WTC11 (cell line): Measurements from ENCODE around the gene AP5M1. TPM values are rescaled to one million over a fixed set of nuclear protein-coding genes. Genes with fewer than 3 reads are reported as not detected.

ENCODE experiments used
- ATAC-seq: fragments of 200-7000 bp; cut with Tn5 transposase; 2 replicates; pipeline ENCODE4 v1.10.0; 2021; ENCODE audit warnings: mild to moderate bottlenecking, moderate library complexity
- CTCF ChIA-PET: fragments of 300-600 bp; sonication (Branson Sonifier 250); formaldehyde crosslinking; loops from one replicate; lab custom pipeline; 2021; ENCODE audit warnings: antibody characterized with exemption; lab: Charles Lee
- POLR2A ChIA-PET: fragments of 350-600 bp; sonication (Branson Sonifier 250); formaldehyde crosslinking; loops from one replicate; lab custom pipeline; 2021; ENCODE audit warnings: antibody characterized with exemption; lab: Charles Lee
- DNase-seq: peaks from one replicate; pipeline ENCODE4 v3.0.0; 2021; ENCODE audit warnings: low spot score
- H3K27ac Mint-ChIP-seq: 2 replicates; pipeline ENCODE4 v1.8.0; 2021; ENCODE audit warnings: mixed read lengths
- H3K27me3 Mint-ChIP-seq: 2 replicates; pipeline ENCODE4 v1.8.0; 2021; ENCODE audit warnings: low read depth, mild to moderate bottlenecking, moderate library complexity, mixed read lengths
- H3K36me3 Mint-ChIP-seq: 2 replicates; pipeline ENCODE4 v1.8.0; 2021; ENCODE audit warnings: mixed read lengths
- H3K4me1 Mint-ChIP-seq: 2 replicates; pipeline ENCODE4 v1.8.0; 2022; ENCODE audit warnings: mixed read lengths
- H3K4me3 Mint-ChIP-seq: 2 replicates; pipeline ENCODE4 v1.8.0; 2021; ENCODE audit warnings: mild to moderate bottlenecking, moderate library complexity, mixed read lengths
- H3K9me3 Mint-ChIP-seq: 2 replicates; pipeline ENCODE4 v1.8.0; 2021; ENCODE audit warnings: mixed read lengths
- CREM ChIP-seq: sonication (generic); formaldehyde crosslinking; IDR thresholded peaks from 2 replicates; pipeline ENCODE4 v1.8.1; 2022; ENCODE audit warnings: mild to moderate bottlenecking, missing genetic modification reagents, moderate library complexity
- ELF4 ChIP-seq: sonication (generic); formaldehyde crosslinking; IDR thresholded peaks from 2 replicates; pipeline ENCODE4 v1.8.1; 2022; ENCODE audit warnings: low read depth, mild to moderate bottlenecking, moderate library complexity, missing genetic modification reagents
- ETV6 ChIP-seq: sonication (generic); formaldehyde crosslinking; IDR thresholded peaks from 2 replicates; pipeline ENCODE4 v1.8.1; 2022; ENCODE audit warnings: mild to moderate bottlenecking, missing genetic modification reagents
- FOXK1 ChIP-seq: sonication (generic); formaldehyde crosslinking; IDR thresholded peaks from 2 replicates; pipeline ENCODE4 v1.8.0; 2022; ENCODE audit warnings: mild to moderate bottlenecking, moderate library complexity, missing genetic modification reagents
- GRHL2 ChIP-seq: fragments of 250-450 bp; sonication (Bioruptor Pico); IDR thresholded peaks from 2 replicates; pipeline ENCODE4 v1.8.0; 2022; ENCODE audit warnings: mild to moderate bottlenecking, moderate library complexity; ENCODE audit not compliant: insufficient replicate concordance, severe bottlenecking
- NFE2L1 ChIP-seq: sonication (generic); formaldehyde crosslinking; IDR thresholded peaks from 2 replicates; pipeline ENCODE4 v1.8.1; 2023; ENCODE audit warnings: missing genetic modification reagents
- NR2C2 ChIP-seq: sonication (generic); formaldehyde crosslinking; IDR thresholded peaks from 2 replicates; pipeline ENCODE4 v1.8.0; 2022; ENCODE audit warnings: mild to moderate bottlenecking, missing genetic modification reagents
- NR3C1 ChIP-seq: sonication (generic); formaldehyde crosslinking; conservative IDR thresholded peaks from 2 replicates; pipeline ENCODE4 v1.8.1; 2023; ENCODE audit warnings: low read depth, mild to moderate bottlenecking, missing genetic modification reagents
- OVOL2 ChIP-seq: fragments of 250-450 bp; sonication (Bioruptor Pico); IDR thresholded peaks from 2 replicates; pipeline ENCODE4 v1.9.0; 2021; ENCODE audit warnings: mild to moderate bottlenecking, borderline replicate concordance
- SOX15 ChIP-seq: fragments of 250-450 bp; sonication (Bioruptor Pico); IDR thresholded peaks from 2 replicates; pipeline ENCODE4 v1.9.0; 2021; ENCODE audit warnings: mild to moderate bottlenecking
- ZBTB21 ChIP-seq: sonication (generic); formaldehyde crosslinking; IDR thresholded peaks from 2 replicates; pipeline ENCODE4 v1.8.1; 2023; ENCODE audit warnings: mild to moderate bottlenecking, missing genetic modification reagents, borderline replicate concordance
- ZNF121 ChIP-seq: sonication (generic); formaldehyde crosslinking; IDR thresholded peaks from 2 replicates; pipeline ENCODE4 v1.8.0; 2023; ENCODE audit warnings: missing genetic modification reagents
- ZNF317 ChIP-seq: sonication (generic); formaldehyde crosslinking; IDR thresholded peaks from 2 replicates; pipeline ENCODE4 v1.8.1; 2023; ENCODE audit warnings: low read depth, mild to moderate bottlenecking, moderate library complexity, missing genetic modification reagents, borderline replicate concordance
- ZNF396 ChIP-seq: fragments of 250-450 bp; sonication (Bioruptor Pico); IDR thresholded peaks from 2 replicates; pipeline ENCODE4 v1.8.0; 2021; ENCODE audit warnings: mild to moderate bottlenecking, moderate library complexity, borderline replicate concordance
- ZNF416 ChIP-seq: fragments of 250-450 bp; sonication (Bioruptor Pico); IDR thresholded peaks from 2 replicates; pipeline ENCODE4 v1.9.0; 2021; ENCODE audit warnings: mild to moderate bottlenecking, inconsistent platforms
- total RNA-seq: library from RNA; stranded (reverse); gene quantifications from 3 replicates; pipeline ENCODE4 v1.2.3, GENCODE V29; 2021
- TF ChIP-seq, protein P1 (sequence below): sonication (generic); formaldehyde crosslinking; IDR thresholded peaks from 2 replicates; pipeline ENCODE4 v1.8.1; 2022; ENCODE audit warnings: low read depth, mild to moderate bottlenecking, moderate library complexity, missing genetic modification reagents, borderline replicate concordance
- TF ChIP-seq, protein P2 (sequence below): fragments of 250-450 bp; sonication (Bioruptor Pico); IDR thresholded peaks from 2 replicates; pipeline ENCODE4 v1.9.0; 2021; ENCODE audit warnings: moderate library complexity, mild to moderate bottlenecking, inconsistent platforms, borderline replicate concordance
- TF ChIP-seq, protein P3 (sequence below): sonication (generic); formaldehyde crosslinking; IDR thresholded peaks from 2 replicates; pipeline ENCODE4 v1.8.0; 2022; ENCODE audit warnings: mild to moderate bottlenecking, missing genetic modification reagents
- TF ChIP-seq, protein P4 (sequence below): sonication (generic); formaldehyde crosslinking; IDR thresholded peaks from 2 replicates; pipeline ENCODE4 v1.8.1; 2023; ENCODE audit warnings: mild to moderate bottlenecking, missing genetic modification reagents, moderate library complexity
- TF ChIP-seq, protein P5 (sequence below): fragments of 200-600 bp; IDR thresholded peaks from 2 replicates; pipeline ENCODE4 v1.8.0; 2022; ENCODE audit warnings: antibody characterized with exemption
- TF ChIP-seq, protein P6 (sequence below): sonication (generic); formaldehyde crosslinking; IDR thresholded peaks from 2 replicates; pipeline ENCODE4 v1.8.1; 2022; ENCODE audit warnings: low read depth, missing genetic modification reagents, borderline replicate concordance
- TF ChIP-seq, protein P7 (sequence below): sonication (generic); formaldehyde crosslinking; IDR thresholded peaks from 2 replicates; pipeline ENCODE4 v1.8.1; 2023; ENCODE audit warnings: mild to moderate bottlenecking, missing genetic modification reagents, moderate library complexity

The AP5M1 gene
- total RNA-seq, 1 experiment from 2014 or later, result 48.5 TPM

DNA sequence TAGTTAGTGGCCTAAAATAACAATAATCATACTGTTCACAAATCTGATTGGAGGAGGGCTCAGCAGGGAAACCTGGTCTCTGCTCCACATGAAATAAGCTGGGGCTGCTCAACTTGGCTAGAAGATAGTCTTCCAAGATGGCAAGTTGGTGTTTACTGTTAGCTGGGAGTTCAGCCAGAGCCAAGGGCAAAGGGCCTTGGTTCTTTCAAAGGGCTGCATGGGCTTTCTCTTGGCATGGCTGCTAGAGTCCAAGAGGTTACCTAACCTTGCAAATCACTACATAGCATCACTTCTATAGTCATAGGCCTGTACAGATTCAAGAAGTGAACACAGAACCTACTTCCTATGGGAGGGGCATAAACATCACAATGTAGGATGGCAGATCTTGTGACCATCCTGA is 7.2 kb upstream of the AP5M1 start:
- DNase-seq (no peak), ATAC-seq (no peak)
- Mint-ChIP-seq H3K4me1 (peaks cover 25% of the 10 kb centered on the region), H3K27me3 (no peaks in the 10 kb centered on the region), H3K27ac (0 out of 2 replicates have a peak overlapping the region, but pooled peaks have one; percentile 34), H3K36me3 (peaks cover 12% of the 10 kb centered on the region), H3K4me3 (no peak overlapping the region), H3K9me3 (peaks cover 4% of the 10 kb centered on the region; the same call in 1 of the 2 replicates)
- CTCF ChIA-PET, result no interaction called here
- POLR2A ChIA-PET, result no interaction called here
- TF ChIP-seq, protein P1, sequence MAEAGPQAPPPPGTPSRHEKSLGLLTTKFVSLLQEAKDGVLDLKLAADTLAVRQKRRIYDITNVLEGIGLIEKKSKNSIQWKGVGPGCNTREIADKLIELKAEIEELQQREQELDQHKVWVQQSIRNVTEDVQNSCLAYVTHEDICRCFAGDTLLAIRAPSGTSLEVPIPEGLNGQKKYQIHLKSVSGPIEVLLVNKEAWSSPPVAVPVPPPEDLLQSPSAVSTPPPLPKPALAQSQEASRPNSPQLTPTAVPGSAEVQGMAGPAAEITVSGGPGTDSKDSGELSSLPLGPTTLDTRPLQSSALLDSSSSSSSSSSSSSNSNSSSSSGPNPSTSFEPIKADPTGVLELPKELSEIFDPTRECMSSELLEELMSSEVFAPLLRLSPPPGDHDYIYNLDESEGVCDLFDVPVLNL (CRISPR knock-in tag), result no peak
- TF ChIP-seq GRHL2 (CRISPR knock-in tag), result no peak
- TF ChIP-seq ETV6 (CRISPR knock-in tag), result no peak
- no peak for TF ChIP-seq ZBTB21 (CRISPR knock-in tag)
- no peak for TF ChIP-seq CREM (CRISPR knock-in tag)
- TF ChIP-seq NFE2L1 (CRISPR knock-in tag), result no peak
- no peak for TF ChIP-seq ZNF396 (CRISPR knock-in tag)
- no peak for TF ChIP-seq ZNF121 (CRISPR knock-in tag)
- TF ChIP-seq OVOL2 (CRISPR knock-in tag), result no peak
- no peak for TF ChIP-seq ZNF317 (CRISPR knock-in tag)

DNA sequence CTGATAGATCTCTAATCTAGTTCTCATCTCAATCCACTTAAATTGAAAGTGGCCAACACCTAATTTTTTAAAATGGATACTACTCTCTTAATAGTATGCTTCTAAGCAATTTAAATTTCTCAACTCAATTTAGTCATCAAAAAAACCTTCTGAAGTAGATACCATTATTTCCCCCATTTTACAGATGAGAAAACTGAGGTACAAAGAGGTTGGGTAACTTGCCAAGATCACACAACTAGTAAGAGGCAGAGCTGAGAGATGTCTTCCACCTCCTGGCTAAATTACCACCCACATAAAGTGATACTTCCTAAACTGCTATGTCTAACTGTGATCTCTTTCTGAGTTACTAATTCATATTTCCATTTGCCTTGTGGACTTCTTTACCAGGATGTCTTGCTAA is 6.7 kb upstream of the AP5M1 start:
- DNase-seq, result no peak
- H3K36me3 Mint-ChIP-seq, result peaks cover 12% of the 10 kb centered on the region
- POLR2A ChIA-PET, result no interaction called here
- no peaks in the 10 kb centered on the region for H3K27me3 Mint-ChIP-seq
- no peak for ATAC-seq
- CTCF ChIA-PET, result no interaction called here
- H3K27ac Mint-ChIP-seq, result no peak overlapping the region
- H3K4me3 Mint-ChIP-seq, result no peak overlapping the region
- H3K9me3 Mint-ChIP-seq, result peaks cover 4% of the 10 kb centered on the region; the same call in 1 of the 2 replicates
- TF ChIP-seq, protein P2, sequence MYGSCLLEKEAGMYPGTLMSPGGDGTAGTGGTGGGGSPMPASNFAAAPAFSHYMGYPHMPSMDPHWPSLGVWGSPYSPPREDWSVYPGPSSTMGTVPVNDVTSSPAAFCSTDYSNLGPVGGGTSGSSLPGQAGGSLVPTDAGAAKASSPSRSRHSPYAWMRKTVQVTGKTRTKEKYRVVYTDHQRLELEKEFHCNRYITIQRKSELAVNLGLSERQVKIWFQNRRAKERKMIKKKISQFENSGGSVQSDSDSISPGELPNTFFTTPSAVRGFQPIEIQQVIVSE, result no peak
- TF ChIP-seq, protein P3, sequence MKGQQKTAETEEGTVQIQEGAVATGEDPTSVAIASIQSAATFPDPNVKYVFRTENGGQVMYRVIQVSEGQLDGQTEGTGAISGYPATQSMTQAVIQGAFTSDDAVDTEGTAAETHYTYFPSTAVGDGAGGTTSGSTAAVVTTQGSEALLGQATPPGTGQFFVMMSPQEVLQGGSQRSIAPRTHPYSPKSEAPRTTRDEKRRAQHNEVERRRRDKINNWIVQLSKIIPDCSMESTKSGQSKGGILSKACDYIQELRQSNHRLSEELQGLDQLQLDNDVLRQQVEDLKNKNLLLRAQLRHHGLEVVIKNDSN (CRISPR knock-in tag), result no peak
- TF ChIP-seq, protein P4, sequence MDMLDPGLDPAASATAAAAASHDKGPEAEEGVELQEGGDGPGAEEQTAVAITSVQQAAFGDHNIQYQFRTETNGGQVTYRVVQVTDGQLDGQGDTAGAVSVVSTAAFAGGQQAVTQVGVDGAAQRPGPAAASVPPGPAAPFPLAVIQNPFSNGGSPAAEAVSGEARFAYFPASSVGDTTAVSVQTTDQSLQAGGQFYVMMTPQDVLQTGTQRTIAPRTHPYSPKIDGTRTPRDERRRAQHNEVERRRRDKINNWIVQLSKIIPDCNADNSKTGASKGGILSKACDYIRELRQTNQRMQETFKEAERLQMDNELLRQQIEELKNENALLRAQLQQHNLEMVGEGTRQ (CRISPR knock-in tag), result no peak
- no peak for TF ChIP-seq SOX15 (CRISPR knock-in tag)
- TF ChIP-seq, protein P5, sequence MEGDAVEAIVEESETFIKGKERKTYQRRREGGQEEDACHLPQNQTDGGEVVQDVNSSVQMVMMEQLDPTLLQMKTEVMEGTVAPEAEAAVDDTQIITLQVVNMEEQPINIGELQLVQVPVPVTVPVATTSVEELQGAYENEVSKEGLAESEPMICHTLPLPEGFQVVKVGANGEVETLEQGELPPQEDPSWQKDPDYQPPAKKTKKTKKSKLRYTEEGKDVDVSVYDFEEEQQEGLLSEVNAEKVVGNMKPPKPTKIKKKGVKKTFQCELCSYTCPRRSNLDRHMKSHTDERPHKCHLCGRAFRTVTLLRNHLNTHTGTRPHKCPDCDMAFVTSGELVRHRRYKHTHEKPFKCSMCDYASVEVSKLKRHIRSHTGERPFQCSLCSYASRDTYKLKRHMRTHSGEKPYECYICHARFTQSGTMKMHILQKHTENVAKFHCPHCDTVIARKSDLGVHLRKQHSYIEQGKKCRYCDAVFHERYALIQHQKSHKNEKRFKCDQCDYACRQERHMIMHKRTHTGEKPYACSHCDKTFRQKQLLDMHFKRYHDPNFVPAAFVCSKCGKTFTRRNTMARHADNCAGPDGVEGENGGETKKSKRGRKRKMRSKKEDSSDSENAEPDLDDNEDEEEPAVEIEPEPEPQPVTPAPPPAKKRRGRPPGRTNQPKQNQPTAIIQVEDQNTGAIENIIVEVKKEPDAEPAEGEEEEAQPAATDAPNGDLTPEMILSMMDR, result no peak
- no peak for TF ChIP-seq NR3C1 (CRISPR knock-in tag)
- TF ChIP-seq, protein P6, sequence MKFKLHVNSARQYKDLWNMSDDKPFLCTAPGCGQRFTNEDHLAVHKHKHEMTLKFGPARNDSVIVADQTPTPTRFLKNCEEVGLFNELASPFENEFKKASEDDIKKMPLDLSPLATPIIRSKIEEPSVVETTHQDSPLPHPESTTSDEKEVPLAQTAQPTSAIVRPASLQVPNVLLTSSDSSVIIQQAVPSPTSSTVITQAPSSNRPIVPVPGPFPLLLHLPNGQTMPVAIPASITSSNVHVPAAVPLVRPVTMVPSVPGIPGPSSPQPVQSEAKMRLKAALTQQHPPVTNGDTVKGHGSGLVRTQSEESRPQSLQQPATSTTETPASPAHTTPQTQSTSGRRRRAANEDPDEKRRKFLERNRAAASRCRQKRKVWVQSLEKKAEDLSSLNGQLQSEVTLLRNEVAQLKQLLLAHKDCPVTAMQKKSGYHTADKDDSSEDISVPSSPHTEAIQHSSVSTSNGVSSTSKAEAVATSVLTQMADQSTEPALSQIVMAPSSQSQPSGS (CRISPR knock-in tag), result no peak
- TF ChIP-seq ELF4 (CRISPR knock-in tag), result no peak
- TF ChIP-seq, protein P7, sequence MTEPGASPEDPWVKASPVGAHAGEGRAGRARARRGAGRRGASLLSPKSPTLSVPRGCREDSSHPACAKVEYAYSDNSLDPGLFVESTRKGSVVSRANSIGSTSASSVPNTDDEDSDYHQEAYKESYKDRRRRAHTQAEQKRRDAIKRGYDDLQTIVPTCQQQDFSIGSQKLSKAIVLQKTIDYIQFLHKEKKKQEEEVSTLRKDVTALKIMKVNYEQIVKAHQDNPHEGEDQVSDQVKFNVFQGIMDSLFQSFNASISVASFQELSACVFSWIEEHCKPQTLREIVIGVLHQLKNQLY (CRISPR knock-in tag), result no peak
- no peak for TF ChIP-seq ZNF416 (CRISPR knock-in tag)
- no peak for TF ChIP-seq NR2C2 (CRISPR knock-in tag)
- no peak for TF ChIP-seq ZBTB21 (CRISPR knock-in tag)
- no peak for TF ChIP-seq FOXK1 (CRISPR knock-in tag)
- H3K4me1 Mint-ChIP-seq, result peaks cover 30% of the 10 kb centered on the region
